HG02610 (cell line): ENCODE data around the gene PCSK2.

Experiments used
- ATAC-seq: cut with Tn5 transposase; IDR thresholded peaks from one replicate; pipeline ENCODE4 v1.9.1; 2021; ENCODE audit warnings: mild to moderate bottlenecking, moderate library complexity; ENCODE audit not compliant: unreplicated experiment

PCSK2 gene

GRCh38 chr20:17391127-17391771 is 164.4 kb downstream of the PCSK2 start:
- no peak for ATAC-seq

DNA sequence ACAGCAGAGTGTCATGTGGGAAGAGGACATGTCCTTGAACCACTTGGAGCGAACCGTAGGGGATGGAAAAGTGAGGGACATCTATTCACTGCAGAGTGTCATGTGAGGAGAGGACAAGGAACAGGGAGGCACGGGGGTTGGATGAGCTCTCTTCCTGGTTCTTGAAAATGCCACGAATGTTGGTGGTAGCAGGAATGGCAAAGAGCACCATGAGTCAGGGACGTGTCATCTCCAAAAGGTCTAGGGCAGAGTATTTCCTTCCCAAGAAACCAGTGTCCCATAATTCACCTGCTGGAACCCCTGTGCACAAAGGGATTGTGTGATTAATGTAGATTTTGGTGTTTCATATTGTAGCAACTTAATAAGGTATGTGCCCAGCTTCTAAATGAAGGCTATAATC is 167.6 kb downstream of the PCSK2 start:
- no peak for ATAC-seq

- no peak for ATAC-seq
These were observed 168.9 kb downstream of the PCSK2 start for GRCh38 chr20:17395729-17396128.

- ATAC-seq, result no peak
These were observed 172.6 kb downstream of the PCSK2 start for GRCh38 chr20:17399303-17399985.

- no peak for ATAC-seq
These were observed 176.6 kb downstream of the PCSK2 start for GRCh38 chr20:17403461-17403860.

DNA sequence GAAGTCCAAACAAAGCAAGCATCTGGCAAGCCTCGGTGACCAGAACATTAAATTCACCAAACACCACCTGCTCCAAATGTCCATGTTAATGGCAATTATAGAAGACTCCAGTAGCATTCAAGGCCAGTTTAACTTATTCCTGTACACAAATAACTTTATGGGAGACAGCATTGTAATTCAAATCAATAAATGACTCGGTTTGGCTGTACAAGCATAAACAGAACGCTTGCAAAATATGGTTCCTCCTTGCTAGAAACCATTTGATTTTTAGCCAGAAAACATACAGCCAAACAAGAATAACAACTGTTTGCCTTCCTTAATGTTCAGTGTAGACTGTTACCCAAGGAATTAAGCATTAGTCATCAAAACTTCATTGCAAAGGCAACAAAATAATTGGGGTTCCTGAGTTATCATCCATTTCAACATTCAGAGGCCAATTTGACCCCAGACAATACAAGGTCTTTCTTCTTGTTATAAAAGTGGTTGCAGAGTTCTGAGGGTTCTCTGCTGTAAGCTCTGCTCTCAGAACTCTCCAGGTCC is 179.3 kb downstream of the PCSK2 start:
- no peak for ATAC-seq

GRCh38 chr20:17407550-17407949 is 180.7 kb downstream of the PCSK2 start:
- ATAC-seq, result no peak

GRCh38 chr20:17417225-17417624 is 190.4 kb downstream of the PCSK2 start:
- no peak for ATAC-seq

GRCh38 chr20:17418737-17419136 is 191.9 kb downstream of the PCSK2 start:
- ATAC-seq, result no peak

GRCh38 chr20:17419479-17420041 is 192.7 kb downstream of the PCSK2 start:
- ATAC-seq, result no peak

DNA sequence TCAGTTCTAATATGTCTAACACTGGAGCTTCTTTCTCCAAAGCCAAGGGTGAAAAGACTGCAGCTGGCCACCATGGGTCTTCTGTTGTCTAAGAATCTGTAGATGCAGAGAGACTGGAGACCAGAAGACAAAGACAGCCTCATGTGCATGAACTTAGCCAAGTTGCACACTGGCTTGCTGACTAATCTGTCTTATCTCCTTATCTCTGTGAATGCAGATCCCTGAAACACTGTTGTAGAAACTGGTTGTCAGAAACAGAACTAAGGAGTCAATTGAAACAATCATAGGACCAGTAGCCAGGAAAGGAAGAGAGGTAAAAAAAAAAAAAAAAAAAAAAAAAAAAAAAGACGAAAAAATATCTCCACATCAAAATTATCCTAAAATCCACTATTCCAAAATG is 194.7 kb downstream of the PCSK2 start:
- ATAC-seq, result no peak

GRCh38 chr20:17423782-17424181 is 196.9 kb downstream of the PCSK2 start:
- no peak for ATAC-seq

DNA sequence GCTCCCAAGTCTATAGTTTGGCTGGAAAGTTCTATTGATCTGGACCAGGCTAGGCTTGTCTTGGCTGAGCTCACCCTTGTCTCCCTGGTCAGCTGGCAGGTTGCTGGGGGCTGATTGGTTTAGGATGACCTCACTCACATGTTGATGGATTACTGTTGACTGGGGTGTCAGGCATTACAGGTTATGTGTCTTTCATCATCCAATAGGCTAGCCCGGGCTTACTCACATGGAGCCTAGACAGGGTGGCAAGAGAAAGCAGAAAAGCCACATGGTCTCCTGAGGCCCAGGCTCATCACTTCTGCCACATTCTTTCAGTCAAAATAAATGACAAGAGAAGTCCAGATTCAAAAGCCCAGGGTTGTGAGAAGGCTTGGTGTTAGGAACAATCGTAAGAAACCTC is 200.8 kb downstream of the PCSK2 start:
- ATAC-seq, result no peak

DNA sequence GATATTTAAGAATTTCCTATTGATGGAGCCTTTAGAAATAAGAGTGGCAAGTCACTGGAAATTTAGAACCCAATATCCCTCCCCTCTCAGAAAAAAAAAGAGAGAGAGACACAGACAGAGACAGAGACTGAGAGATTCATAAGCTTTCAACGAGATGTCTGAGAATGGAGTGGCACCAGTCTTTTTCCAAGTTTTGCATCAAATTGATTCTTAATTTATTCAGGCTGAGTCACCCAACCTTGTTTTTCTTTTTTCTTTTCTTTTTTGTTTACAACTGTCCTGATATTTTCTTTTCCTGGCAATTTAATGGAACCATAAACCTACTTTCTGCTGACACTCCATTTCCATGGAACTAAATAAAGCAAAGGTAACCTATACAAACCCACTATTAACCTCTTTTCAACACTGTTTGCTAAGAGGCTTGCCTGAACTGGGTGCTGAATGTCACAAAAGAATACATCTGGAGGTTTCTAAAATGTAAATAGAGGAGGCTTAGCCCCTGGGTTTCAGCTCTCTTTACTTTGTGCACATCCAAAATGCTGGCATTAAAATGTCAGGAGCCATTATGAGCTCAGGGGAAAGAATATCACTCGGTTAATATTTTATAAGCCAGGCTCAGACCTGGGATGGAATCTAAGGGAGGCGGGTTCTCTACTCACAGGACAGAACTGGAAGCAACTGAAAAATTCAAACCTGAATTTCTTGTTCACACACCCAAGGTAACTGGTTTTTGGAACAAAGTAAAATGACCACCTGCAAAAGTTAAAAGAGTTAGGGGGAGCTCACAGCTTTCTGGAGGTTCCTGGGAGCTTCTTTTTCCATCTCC is 203.5 kb downstream of the PCSK2 start:
- ATAC-seq, result no peak

DNA sequence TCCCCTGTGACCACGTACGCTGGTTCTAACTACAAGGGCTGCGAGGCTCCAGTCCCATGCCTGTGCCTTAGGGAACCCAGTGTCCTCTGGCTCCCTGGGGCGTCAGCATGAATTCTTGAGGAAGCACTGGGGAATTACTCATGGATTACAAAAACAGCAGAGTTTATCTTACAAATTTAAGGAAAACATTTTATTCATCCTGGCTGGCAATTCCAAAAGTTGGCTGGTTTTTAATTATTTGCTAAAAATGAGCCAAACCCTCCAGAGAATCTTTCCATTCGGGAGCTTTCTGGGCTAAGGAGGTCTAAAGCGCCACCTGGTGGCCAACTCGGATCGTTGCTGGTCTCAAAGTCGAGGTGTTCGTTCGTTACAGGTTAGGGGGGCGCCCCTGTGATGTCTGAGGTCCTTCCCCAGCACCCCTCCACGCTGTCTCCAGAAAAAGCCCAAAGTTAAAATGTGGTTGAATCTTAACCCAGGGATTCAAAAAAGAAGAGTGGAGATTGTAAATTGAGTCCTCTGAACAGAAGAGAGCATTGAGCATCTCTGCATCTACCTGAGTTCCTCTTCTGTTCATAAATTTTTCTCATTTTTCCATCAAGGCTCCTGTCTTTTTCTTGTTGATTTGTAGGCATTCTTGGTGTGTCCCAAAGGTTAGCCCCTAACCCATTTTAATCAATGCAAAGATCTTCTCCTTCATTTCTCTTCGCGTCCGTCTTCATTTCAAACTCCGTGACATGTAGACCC is 205.0 kb downstream of the PCSK2 start:
- no peak for ATAC-seq

- no peak for ATAC-seq
These were observed 209.8 kb downstream of the PCSK2 start for GRCh38 chr20:17436664-17437063.

DNA sequence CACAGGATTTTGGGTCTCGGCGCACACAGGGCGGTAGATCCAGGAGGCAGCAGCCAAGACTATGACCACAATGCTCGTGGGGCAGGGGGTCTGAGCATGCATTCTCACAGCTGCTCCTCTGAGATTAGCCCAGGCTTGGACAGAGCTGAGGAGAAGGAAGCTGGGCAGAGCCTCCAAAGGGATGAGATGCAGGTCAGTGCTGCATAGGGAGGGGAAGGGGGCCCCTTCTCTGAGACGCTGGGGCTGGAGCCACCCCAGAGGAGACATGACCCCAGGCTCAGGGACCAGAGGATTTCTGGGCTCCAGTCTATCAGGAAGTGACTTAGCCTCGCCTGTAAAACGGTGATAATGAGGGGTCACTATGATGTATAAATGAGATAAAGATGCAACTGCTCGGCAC is 210.4 kb downstream of the PCSK2 start:
- no peak for ATAC-seq

DNA sequence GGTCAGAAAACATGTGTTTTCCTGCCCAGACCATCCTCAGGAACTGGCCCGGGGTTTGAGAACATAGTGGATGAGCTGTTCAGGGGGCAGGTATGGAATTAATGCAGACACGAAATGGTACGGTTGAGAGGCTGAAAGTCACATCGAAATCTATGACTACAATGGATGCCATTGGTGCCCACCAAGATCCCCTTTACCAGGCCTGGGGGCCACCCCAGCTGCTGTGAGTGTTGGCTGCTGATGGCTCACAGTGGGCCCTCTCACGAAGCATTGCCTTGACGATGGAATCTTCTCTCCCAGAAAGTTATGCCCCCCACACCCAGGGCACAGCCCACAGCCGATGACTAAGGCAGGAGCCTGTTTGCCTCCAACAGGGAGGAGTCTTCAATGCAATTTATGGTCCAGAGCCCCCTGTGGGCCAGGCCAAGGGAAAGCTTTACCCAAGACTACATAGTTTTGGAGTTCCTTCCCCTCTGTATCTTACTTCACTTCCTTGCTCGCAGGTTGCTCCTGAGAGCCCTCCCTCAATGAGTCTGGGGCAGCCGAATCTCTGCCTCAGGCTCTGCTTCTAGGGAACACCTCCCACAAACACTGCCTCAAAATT is 211.7 kb downstream of the PCSK2 start:
- ATAC-seq, result no peak

- no peak for ATAC-seq
These were observed 212.9 kb downstream of the PCSK2 start for GRCh38 chr20:17439616-17440296.

- no peak for ATAC-seq
These were observed 214.9 kb downstream of the PCSK2 start for GRCh38 chr20:17441745-17442144.
